GM18861 (cell line): ENCODE data around the gene BRCA1.

Experiments
- ATAC-seq: cut with Tn5 transposase; IDR thresholded peaks from one replicate; pipeline ENCODE4 v1.9.1; 2021; ENCODE audit not compliant: unreplicated experiment

The BRCA1 gene

DNA sequence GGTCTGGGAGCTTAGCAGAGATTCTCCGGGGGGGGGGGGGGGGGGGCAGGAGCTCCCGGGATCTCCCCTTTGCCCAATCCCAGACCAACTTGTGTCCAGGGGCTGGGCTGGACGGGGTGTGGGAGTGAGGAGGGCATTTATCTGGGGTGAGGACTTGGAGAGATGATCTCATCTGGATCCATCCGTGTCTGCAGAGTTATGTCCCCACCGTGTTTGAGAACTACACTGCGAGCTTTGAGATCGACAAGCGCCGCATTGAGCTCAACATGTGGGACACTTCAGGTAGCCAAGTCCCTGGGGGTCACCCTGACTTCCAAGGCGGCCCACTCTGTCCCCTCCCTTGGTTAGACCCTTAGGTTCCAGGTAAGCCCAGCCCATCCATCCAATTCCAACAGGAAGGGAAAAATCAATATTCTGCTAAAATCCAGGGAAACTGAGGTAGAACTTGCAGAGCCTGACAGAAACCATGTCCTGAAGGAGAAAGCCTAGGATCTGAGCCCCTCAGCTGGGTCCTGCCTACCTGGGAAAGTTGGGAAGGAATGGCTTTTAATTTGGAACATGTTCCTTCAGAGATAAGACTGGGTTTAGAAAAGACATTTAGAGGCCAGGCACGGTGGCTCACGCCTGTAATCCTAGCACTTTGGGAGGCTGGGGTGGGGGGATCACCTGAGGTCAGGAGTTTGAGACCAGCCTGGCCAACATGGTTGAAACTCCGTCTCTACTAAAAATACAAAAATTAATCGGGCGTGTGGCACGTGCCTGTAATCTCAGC lies 99.2 kb downstream of the BRCA1 start:
- ATAC-seq: no peak

DNA sequence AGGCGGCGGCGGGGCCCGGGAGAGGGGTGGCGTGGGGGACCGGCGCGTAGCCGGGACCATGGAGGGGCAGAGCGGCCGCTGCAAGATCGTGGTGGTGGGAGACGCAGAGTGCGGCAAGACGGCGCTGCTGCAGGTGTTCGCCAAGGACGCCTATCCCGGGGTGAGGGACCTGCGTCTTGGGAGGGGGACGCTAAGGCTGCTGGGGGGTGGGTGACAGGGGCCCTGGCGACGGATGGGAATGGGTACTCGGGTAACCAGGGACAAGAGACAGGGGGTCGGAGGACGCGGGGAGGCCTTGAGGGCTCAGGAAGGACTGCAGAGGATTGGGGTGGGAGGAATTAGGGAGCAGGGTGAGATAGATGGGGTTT lies 99.9 kb downstream of the BRCA1 start:
- no peak for ATAC-seq

GRCh38 chr17:43024407-43025289 lies 100.5 kb downstream of the BRCA1 start, which contains the start of gene RND2:
Gene RND2, plus strand, starts transcription at chr17:43025231. Its CDS starts 117 bp downstream, at chr17:43025348.
- peak; percentile 34 for ATAC-seq

- no peak for ATAC-seq
These were observed 103.2 kb downstream of the BRCA1 start, which contains the start of gene VAT1 for GRCh38 chr17:43021741-43022512. Gene VAT1, minus strand, starts transcription at chr17:43022385. Its CDS starts 63 bp downstream, at chr17:43022322.

DNA sequence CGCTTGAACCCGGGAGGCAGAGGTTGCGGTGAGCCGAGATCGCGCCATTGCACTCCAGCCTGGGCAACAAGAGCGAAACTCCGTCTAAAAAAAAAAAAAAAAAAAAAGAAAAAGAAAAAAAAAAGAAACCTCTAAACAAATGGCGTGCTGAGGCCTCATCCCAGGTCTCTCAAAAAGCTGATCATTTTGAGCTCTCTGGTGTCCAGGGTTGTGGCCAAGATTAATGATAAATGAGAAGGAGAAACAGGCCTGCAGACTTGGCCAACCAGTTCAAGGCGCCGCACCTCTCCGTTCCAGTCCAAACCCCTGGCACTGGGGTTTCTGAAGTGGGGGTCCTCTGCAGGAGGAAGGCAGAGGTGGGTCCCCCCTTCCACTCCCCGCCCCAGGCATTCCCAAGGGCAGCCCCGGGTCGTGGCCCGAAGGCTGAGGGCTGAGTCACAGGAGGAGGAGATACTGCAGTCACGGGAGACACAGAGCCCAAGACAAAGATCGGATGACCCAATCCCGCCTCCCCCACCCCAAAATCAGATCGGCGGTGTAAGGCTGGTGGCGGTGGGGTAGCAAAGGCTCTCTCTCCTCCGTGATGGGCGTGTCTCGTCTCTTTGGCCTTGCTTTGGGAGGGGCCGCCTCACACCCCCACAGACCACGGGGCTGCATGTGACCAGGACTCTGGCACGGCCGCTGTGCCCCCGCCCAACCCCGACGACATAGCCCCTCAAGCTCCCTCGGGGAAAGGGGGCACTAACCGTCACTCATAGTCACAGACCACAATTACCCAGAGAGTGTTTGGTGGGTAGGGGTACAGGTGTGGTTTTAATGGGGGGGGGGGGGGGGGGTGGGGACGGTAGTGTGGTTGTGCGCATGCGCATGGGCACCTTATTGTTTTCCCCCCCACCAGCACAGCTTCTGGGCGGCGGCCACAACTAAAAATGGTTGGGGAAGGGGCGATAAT lies 104.1 kb downstream of the BRCA1 start:
- no peak for ATAC-seq

GRCh38 chr17:43020030-43020621 lies 105.0 kb downstream of the BRCA1 start:
- no peak for ATAC-seq

DNA sequence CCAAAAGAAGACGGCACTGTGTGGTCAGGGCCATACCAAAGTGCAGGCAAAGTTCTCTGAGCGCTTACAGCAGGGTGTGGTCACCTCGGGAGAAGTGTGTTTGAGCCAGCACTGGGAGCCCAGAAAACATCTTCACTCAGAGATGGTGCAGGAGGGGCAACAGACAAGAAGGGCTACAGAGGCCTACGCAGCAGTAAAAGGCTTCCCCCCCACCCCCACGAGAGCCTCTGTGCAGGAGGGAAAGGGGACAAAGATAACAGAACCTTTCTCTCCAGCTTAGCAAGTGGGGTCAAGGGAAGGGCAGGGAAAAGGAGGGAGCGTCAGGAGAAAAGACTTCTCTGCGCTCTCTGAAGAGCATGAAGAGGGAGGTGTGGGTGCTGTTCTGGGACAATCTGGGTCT lies 105.7 kb downstream of the BRCA1 start:
- ATAC-seq: no peak

- ATAC-seq: no peak
These were observed 106.2 kb downstream of the BRCA1 start for GRCh38 chr17:43018932-43019331.

DNA sequence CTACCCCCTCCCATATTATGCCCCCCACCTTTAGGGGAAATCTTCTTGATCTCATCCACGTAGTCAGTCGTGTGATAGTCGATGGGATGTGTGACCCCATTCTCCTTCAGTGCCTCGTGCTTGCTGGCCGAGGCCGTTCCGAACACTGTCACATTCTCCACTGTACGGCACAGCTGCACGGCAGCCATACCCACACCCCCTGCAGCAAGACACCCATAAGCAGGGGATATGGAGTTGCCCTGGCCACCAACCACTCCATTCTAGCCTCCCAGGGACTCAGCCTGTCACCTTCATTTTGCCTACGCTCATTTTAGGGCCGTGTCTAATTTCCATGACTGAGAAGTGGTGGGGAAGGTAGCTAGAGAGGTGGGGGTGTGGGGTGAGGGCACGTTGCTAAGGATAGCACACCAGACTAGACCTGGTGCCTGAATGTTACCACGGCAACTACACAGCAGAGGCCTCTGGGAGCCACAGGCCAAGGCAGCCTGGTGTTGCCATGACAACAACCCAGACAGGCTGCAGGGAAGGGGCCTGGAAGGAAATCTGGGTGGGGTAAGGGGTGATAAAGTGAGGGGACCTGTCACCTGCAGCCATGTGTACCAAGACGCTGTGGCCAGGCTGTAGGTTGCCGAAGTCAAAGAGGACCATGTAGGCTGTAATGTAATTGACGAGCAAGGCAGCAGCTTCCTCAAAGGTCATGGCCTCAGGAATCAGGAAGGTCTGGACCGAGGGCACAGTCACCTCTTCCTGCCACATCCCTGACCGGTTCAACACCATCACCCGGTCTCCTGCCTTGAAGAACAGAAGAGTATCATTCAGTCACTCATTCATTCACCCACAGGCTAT lies 106.9 kb downstream of the BRCA1 start:
- ATAC-seq: no peak

DNA sequence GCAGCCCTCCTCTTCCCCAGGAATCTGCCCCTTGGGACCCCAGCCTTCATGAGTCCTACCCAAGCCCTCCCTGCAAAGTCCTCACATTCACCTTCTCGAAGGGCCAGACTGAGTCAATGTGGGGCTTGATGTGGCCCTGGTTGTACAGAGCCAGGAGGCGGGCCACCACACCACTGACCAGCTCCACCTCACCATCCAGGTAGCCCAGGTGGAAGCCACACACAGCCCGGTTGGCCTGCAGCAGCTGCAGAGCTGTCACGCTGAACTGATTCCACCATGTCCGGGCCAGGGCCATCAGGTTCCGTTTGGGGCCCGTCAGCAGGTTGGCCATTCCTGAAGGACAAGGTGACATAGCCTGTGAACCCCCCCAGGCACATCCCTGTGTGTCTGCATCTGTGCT lies 108.9 kb downstream of the BRCA1 start:
- no peak for ATAC-seq

DNA sequence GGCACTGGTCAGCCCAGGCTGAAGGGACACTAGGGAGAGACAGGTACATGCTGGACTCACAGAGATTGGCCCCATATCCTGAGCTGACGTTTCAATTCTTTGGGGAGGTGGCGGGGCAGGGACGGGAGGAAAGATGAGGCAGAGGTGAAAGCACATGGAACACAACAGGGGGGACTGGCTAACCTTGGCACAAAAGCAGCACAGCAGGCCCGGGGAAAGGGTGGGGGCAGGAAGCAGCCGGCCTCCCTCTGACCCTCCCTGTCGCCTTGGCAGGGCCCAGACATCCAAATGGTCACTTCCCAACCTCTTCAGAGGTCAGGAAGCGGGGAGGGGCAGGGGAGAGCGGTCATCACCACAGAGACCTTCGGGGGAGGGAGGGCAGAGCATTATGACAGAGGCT lies 109.6 kb downstream of the BRCA1 start:
- ATAC-seq: no peak

DNA sequence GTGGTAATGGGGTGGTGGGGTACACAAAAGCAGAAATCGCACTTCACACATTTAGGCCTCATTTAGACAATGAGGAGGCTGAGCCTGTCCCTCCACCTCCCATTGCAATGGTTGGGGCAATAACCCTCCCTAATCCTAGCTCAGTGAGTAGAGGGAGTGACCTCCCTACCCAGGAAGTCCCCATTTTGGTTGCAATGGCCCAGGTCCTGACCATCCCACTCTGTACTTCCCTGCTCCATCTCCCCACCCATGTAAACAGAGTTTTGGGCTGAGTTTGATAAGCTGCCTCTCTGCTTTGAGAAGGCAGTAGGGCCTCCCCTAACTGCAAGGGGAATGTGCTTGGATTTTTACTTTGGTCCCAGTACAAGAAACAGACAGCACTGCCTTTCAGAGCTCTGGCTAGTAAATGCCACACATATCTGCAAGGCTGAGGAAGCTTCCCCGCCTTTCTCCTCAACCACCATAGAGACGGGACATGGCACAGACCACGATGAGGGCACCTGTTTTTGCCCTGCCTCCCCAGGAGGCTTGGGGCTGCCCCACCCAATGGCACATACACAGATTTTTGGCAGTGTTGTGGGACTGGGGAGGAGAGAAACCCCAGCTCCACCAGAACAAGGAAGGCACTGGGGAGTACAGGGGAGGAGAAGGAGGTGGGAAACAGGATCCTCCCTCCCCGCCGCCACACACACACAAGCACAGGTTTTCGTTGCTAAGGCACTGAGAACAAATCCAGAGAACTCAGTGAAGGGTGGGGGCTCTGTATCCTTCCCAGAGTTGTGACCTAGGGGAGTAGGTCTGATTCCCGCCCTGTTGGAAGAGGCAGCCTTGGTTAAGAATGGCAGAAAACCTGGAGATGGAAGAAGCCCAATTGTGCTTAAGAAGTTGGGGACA lies 110.3 kb downstream of the BRCA1 start:
- ATAC-seq: no peak

GRCh38 chr17:43014020-43014648 lies 111.0 kb downstream of the BRCA1 start:
- no peak for ATAC-seq

DNA sequence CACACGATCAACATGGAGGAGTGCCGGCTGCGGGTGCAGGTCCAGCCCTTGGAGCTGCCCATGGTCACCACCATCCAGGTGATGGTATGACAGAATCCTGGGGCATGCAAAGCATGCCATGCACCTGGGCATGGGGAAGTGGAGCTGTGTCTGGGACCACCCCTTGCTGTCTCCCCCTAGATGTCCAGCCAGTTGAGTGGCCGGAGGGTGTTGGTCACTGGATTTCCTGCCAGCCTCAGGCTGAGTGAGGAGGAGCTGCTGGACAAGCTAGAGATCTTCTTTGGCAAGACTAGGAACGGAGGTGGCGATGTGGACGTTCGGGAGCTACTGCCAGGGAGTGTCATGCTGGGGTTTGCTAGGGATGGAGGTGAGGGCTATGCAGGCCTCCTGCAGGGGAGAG lies 111.9 kb downstream of the BRCA1 start:
- ATAC-seq: no peak

- no peak for ATAC-seq
These were observed 113.3 kb downstream of the BRCA1 start for GRCh38 chr17:43011728-43012472.

- ATAC-seq: no peak
These were observed 114.4 kb downstream of the BRCA1 start for GRCh38 chr17:43010667-43011308.
